Stimulated activated CD4-positive, alpha-beta T cell treated with anti-CD3 and anti-CD28 coated beads, TNF-alpha, amount 100 ng/mL, for 1 hour (primary cell): ENCODE measurements around the gene ITPR2.

ENCODE experiments used
- DNase-seq, 3 donors: peaks; one replicate each; pipeline ENCODE4 v3.0.0-alpha.2; 2020; ENCODE audit warnings: low read depth in 3 of 3, low spot score in 1 of 3

The ITPR2 gene

GRCh38 chr12:26370098-26370497 lies 462.9 kb downstream of the ITPR2 start:
- no peak for DNase-seq

DNA sequence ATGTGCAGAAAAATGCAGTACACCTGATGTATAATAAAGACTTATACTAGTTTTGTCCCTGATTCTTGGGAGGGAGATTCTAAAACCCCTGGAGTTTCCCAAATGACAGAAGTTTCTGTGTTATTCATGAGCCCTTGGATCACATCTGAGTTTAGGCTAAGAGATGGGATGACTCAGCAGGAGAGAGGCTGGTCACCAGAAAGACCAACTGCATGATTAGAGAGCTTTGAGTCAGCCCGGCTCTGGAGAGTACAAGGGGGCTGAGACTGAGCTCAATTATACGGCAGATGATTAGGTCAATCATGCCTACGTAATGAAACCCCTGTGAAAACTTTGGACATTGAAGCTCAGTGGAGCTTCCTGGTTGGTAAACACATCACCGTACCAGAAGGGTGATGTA lies 463.4 kb downstream of the ITPR2 start:
- DNase-seq: no peak

DNA sequence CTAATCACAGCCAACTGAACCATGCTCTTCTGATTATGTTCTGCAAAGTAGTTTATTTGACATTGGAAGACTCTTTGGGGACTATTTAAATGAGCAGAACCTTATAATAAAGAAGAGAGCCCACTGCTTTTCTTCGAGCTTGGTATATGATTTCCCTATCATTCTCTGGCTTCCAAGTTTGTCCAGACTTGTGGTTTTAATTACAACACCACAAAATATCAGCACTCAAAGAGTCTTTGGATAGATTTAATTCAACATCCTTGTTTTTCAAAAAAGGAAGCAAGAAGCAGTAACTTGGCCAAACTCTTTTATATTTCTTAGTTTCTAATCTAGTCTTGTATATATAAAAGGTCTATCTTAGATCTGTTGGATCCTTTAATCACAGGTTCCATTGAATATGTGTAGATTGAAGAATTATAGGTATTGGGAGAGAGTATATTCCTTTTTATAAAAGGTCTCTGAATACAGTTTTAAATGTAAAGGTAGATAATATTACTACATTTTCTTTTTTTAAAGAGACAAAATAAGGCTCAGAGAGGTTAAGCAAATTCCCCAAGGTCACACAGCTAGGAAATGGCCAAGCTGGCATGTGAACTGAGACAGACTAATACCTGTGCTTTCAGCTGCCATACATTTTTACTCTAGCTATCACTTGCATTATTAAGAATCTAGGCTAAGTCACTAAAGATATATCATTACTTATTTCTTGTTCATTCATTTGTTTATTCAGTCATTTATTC lies 464.8 kb downstream of the ITPR2 start:
- DNase-seq: no peak

- DNase-seq: no peak
Measured at GRCh38 chr12:26361964-26362363, 471.0 kb downstream of the ITPR2 start.

DNA sequence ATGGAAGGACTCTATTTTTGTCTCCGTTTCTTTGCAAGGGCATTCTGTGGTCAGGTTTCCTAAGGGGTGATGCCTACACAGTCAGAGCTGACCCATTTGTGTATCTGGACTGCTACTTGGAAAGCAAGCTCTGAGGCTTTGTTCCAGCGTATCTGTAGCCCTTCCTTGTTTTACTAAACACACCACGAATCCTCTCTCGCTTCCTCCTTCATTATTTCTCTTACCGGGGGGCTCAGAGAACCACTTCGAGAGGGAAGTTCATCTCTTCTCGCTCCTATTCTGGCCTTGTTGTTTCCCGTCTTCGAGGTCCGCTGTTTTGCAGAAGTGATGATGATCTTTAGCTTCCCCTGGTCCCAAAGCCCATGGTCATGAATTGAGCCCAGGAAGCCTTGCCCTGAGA lies 472.9 kb downstream of the ITPR2 start:
- DNase-seq: no peak

DNA sequence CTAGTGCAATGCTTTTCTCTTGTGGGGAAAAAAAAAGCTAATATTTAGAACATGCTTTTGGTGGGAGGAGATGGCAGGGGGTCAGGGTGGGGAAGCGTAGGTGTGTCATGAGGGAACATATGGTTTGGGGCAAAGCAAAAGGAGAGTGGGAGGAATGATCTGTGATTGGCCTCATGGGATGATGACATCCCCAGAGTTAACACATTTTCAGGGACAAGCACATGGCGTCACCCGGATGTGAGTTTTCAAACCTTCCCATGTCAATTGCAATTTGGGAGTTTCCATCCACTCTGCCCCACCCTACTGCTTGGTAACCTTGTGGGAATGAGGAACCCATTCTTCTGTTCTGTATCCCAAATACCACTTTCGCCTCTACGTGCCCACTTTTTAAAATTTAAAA lies 473.4 kb downstream of the ITPR2 start:
- no peak for DNase-seq

- DNase-seq: no peak
Measured at GRCh38 chr12:26358651-26359050, 474.3 kb downstream of the ITPR2 start.

- no peak for DNase-seq
Measured at GRCh38 chr12:26347300-26347699, 485.7 kb downstream of the ITPR2 start.

DNA sequence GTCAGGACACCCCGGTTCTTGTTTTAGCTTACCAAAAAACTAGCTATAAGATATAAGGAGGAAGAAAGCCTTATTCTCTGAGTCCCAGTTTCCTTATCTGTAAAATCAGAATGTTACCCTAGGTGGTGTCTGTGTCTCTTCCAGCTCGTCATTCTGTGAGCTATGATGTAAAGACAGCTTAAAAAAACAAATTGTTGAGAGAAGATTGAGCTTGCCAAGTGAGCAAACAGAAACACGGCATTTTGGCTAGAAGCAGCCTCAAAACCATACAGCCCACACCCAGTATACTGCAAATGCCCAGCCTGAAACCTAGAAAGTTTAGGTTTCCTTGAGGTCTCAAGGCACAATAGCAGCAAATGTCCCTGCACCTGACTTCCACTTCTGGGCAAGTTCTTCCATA lies 486.3 kb downstream of the ITPR2 start:
- no peak for DNase-seq

- no peak for DNase-seq
Measured at GRCh38 chr12:26345471-26346003, 487.5 kb downstream of the ITPR2 start.

DNA sequence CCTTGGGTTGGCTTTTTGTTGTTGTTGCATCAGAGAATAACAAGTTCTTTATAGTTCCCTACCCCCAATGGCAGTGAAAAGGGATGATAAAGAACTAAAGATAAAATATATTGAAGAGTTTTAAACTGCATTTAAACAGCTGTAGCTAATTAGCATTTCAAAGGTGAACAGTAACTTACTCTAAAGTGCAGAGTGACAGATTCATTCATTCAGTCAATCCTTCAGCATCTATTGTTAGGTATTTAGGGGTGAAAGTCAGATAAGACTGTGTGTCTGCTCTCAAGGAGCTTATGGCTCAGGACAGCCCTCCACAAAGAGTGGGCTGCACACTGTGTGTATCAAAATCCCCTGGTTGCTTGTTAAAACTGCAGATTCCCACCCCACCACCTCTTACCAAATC lies 491.5 kb downstream of the ITPR2 start:
- no peak for DNase-seq

GRCh38 chr12:26340649-26341048 lies 492.3 kb downstream of the ITPR2 start:
- DNase-seq: no peak

DNA sequence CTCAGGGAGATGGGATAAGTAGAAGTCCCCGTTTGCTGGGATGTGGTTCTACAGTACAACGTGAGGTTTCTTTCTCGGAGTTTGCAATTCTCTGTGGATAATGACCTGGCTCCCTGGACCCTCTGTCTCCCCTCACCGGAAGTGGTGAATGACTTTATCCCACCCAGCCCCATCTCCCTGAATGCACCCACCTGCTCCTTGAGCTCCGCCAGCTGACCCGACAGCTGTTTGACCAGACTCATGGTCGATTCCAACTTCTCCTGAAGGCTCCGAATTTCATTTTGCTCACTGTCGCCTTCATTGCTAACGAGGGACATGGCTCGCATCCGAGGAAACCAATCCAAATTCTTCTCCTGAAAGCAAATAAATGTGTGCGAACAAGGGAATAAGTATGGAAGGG lies 493.0 kb downstream of the ITPR2 start:
- DNase-seq: no peak

DNA sequence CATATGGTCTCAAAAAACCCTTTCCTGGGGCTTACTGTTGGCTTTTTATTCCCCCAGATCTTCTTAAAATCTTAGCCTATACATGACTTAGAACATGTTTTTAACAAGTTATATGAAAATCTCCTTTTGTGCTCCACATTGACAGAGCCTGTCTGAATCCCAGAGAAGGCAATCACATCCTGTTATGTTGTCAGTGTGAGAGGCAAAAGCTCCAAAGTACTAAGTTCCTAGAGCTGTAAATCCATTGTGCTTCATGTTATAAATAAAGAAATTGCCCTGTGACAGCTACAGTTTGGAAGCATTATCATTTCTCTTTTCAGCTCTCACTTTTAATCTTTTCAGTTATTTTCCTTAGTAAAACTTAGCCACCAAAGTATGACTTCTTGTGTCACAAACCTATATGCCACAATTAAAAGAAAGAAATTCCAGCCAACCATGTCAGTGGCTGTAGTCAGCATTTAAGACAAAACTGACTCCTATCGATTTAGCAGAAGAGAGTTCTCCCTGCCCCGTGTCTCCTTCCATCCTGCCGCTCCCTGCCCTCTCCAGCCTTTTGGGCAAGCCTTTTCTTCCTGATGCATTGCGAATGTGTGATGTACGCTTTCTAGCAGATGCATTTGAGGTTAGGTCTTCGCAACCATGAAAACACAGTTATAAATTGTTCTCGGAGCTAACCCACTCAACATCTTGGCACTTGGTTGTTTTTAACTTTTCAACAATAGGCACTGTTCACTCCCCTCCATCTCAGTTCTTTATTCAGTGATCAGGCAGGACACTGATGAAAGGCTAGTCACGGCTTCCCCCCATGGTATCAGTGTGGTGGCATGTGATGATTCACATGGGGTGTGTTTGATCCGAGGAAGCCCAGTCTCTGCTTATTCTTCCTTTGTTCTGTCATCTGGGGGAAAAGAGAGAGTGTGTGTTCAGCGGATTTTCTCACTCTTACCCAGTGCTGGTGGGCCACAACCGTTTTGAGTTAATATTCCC lies 494.1 kb downstream of the ITPR2 start:
- no peak for DNase-seq

DNA sequence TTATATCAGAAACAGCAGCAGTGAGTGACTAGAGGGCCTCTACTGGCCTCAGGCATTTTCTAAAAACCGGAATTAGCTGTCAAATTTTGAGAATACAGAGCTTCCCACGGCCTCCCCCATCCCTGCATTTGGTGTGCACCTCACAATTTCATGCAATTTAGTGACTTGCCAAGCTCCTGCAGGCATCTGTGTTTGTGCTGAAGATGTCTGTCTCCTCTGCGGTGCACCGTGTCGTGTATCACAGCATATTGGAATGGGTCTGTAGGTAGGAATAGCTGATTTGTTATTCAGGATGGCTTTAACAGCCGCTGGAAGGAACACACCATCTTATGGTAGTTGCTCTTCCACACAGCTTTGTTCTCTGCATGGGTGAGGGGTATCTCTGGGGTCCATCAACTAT lies 497.3 kb downstream of the ITPR2 start:
- DNase-seq: no peak

DNA sequence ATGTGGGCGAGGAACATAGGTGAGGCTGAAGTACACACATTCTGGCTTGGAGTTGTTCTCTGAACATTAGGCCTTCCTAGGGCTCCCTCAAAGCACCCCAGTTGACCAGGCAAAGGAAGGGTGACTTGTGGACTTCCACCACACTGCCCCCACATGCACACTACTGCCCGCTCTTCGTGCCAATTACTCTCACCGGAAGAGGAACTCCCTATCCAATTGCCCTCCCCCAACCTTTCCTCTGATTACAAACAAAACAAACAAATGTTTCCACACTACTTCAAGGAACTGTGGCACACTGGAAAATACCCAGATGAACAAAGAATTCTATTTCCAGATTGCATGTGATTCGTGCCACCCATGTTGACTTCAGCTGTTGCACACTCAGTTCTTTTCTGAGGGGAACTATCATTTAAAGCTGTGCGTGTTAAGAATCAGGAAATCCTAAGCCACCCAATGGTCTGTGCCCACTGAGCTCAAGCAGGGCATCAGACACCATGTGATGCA lies 498.3 kb downstream of the ITPR2 start:
- no peak for DNase-seq

DNA sequence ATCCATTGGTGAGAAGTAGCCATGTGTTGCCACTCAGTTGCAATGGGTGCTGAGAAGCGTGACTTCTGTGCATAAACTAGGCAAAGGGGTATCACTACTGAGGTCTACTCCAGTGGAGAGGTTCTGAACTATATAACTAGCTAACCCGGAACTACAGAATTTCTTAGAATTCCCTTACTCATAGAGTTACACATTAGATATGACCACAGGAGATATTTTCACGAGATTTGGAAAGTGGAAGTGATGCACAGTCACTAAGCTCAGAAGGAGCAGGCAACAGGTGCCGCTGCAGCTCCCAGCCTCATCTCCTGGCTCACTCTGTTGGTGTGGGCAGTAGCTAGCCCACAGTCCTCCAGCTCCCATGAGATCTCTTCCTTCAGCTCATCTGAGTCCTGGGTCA lies 501.0 kb downstream of the ITPR2 start:
- DNase-seq: no peak

GRCh38 chr12:26331136-26331535 lies 501.9 kb downstream of the ITPR2 start:
- DNase-seq: no peak

DNA sequence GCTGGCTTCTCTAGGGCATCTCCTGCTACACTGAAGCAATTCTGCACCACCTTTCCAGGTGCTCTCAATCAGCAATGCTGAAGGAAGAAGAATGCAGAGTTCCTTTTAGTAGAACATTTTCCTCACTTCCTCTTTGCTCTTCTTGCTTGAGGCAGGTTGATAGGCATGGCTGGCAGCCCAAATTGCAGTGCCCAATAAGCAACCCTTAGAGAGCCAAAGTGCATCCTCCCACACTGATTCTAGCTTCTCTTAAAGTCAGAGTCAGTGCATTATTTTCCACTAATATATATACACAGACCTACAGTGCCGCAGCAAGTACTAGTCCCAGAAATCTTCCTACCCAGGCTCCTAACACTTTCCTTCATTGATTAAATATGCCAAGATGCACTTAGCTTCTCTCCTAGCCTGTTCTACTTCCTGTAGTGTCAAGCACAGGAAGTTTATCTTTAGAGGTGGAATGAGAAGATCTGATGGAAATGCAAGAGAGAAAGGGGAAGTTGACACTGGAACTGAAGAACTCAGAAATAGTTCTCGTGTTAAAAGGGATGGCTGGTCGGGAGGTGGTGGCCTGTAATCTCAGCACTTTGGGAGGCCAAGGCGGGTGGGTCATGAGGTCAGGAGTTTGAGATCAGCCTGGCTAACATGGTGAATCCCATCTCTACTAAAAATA lies 504.9 kb downstream of the ITPR2 start:
- no peak for DNase-seq

DNA sequence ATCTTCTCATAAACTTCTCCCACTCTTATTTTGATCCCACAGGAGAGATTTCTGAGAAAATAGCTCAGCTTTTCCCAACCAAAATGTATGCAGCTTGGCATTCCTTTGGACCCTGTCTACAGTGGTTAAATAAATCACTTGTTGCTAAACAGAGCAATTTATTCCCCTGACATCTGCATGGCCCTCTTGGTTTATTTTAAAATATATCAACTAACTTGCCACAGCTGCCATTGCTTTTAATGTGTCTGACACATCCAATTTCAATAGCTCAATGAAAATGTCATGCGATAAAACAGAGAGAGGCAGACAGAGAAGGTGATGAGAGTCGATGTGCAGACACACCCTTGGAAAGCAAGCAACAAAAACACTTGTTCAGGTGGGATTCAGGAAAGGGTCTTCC lies 509.3 kb downstream of the ITPR2 start:
- DNase-seq: no peak

DNA sequence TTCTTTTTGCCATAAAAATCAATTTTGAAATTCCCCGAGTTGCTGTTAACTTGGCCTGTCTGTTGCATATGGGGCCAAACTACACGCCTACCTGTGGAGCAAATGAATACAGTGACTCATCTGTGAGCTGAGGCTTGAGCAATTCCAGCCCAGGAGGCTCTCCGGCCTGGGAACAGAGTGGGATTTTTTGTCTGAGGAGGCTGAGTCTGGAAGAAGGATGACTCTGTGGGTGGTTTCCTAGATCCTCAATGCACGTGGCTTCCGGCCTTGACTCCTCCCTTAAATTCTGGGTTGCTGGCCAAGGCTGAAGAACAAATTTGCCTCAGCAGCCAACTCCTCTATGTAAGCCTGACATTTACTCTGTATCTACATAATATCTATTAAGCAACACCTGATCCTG lies 513.5 kb downstream of the ITPR2 start:
- no peak for DNase-seq
